ENCODE results near the gene ROBO1. TPM values are rescaled to one million over a fixed set of nuclear protein-coding genes. Genes with fewer than 3 reads are reported as not detected.

ROBO1 gene
- total RNA-seq, 1 donor from 2014 or later: 0.16 TPM

GRCh38 chr3:78621061-78621716 lies 1146.6 kb downstream of the ROBO1 start:
- H3K4me3 Mint-ChIP-seq: no peak overlapping the region
- no peak overlapping the region for H3K27ac Mint-ChIP-seq
- no peaks in the 10 kb centered on the region for H3K9me3 Mint-ChIP-seq
- no peaks in the 10 kb centered on the region for H3K36me3 Mint-ChIP-seq (ENCODE audit: low read depth)
- no peak for DNase-seq (ENCODE audit: low spot score)
- intact Hi-C loops (cut with micrococcal nuclease): no loop called here
- H3K27me3 Mint-ChIP-seq (ENCODE audit: insufficient read depth): no peaks in the 10 kb centered on the region
- H3K4me1 Mint-ChIP-seq (ENCODE audit: low read depth): no peaks in the 10 kb centered on the region

GRCh38 chr3:78614486-78614885 lies 1153.3 kb downstream of the ROBO1 start:
- H3K36me3 Mint-ChIP-seq (ENCODE audit: low read depth): no peaks in the 10 kb centered on the region

GRCh38 chr3:78613421-78613879 lies 1154.3 kb downstream of the ROBO1 start:
- Mint-ChIP-seq H3K9me3 (no peaks in the 10 kb centered on the region), H3K4me3 (no peak overlapping the region), H3K27me3 (ENCODE audit: insufficient read depth) (no peaks in the 10 kb centered on the region), H3K36me3 (ENCODE audit: low read depth) (no peaks in the 10 kb centered on the region), H3K4me1 (ENCODE audit: low read depth) (no peaks in the 10 kb centered on the region), H3K27ac (no peak overlapping the region)
- DNase-seq (ENCODE audit: low spot score): no peak
- intact Hi-C loops (cut with micrococcal nuclease): no loop called here

More at GRCh38 chr3:78614486-78614885, 1153.3 kb downstream of the ROBO1 start:
- intact Hi-C loops (cut with micrococcal nuclease): no loop called here
- no peaks in the 10 kb centered on the region for H3K4me1 Mint-ChIP-seq (ENCODE audit: low read depth)
- H3K4me3 Mint-ChIP-seq: no peak overlapping the region
- no peak overlapping the region for H3K27ac Mint-ChIP-seq
- no peaks in the 10 kb centered on the region for H3K27me3 Mint-ChIP-seq (ENCODE audit: insufficient read depth)
- DNase-seq (ENCODE audit: low spot score): no peak
- no peaks in the 10 kb centered on the region for H3K9me3 Mint-ChIP-seq

DNA sequence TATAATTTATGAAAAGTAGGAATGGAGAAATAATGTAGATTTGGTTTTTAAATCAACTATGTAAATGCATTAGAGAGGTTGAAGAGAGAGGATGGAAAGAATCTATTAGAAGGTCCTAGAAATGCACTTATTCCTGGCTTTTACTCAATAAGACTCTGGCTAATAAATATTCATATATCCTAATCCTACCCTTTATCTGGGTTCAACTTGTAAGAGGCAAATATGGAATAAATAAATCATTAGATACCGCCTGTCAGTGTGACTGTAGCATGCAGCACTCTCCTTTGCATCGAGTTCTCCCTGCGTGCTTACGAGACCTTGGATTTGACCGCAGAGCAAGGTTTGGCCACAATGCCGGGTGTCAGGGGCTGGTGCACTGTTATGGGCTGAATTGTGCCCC lies 1156.5 kb downstream of the ROBO1 start:
- H3K4me3 Mint-ChIP-seq: no peak overlapping the region
- no peak overlapping the region for H3K27ac Mint-ChIP-seq
- no peak for DNase-seq (ENCODE audit: low spot score)
- no peaks in the 10 kb centered on the region for H3K4me1 Mint-ChIP-seq (ENCODE audit: low read depth)
- H3K27me3 Mint-ChIP-seq (ENCODE audit: insufficient read depth): no peaks in the 10 kb centered on the region
- no peaks in the 10 kb centered on the region for H3K36me3 Mint-ChIP-seq (ENCODE audit: low read depth)
- no peaks in the 10 kb centered on the region for H3K9me3 Mint-ChIP-seq
- intact Hi-C loops (cut with micrococcal nuclease): no loop called here

DNA sequence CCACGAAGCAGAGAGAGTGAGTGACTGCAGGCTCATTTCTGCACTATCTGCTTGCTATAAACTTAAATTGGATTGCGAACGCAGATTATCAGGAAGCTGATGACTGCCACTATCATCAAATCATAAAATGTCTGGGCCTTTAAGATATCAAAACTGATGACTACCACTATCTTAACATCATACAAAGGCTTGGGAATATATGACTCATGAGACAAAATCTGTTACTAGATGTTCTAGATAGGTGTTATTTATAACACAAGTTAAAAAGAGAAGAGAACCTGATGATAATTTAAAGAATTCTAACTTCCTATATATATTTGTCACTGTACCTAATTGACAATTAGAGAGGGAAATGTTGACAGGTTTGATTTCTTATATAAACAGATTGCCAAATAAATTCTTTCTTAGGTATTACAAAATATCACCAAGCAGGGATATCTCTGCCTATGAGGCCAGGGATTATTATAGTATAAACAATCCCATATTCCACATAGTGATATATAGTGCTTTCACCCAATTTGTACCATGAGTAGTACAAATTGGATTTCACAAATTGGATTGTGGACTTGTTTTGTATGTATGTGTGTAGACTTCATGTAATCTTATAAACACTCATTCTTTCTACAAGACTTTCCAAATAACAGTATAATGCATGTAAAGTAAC lies 1157.2 kb downstream of the ROBO1 start:
- Mint-ChIP-seq H3K9me3 (no peaks in the 10 kb centered on the region), H3K36me3 (ENCODE audit: low read depth) (no peaks in the 10 kb centered on the region), H3K27ac (no peak overlapping the region), H3K4me3 (no peak overlapping the region), H3K4me1 (ENCODE audit: low read depth) (no peaks in the 10 kb centered on the region), H3K27me3 (ENCODE audit: insufficient read depth) (no peaks in the 10 kb centered on the region)
- intact Hi-C loops (cut with micrococcal nuclease): no loop called here
- no peak for DNase-seq (ENCODE audit: low spot score)

DNA sequence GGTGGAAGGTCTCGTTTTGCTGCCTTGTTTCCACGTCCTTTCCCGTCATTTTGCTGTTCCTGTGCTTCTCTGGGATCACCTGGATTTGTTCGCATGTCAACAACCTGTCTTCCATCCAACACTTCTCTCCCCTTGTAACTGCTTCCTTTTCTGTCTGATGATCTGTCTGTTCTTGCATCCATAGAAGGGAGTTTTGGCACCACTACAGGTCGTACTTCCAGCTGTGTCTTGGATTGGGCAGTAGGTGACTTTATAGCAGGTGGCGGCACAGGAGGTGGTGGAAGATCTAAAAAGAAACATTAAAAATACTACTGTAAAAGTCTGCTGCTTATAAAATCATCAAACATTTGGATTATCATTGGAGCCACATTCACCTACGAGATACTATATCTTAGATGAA lies 1161.0 kb downstream of the ROBO1 start:
- Mint-ChIP-seq H3K27me3 (ENCODE audit: insufficient read depth) (no peaks in the 10 kb centered on the region), H3K9me3 (no peaks in the 10 kb centered on the region), H3K4me3 (no peak overlapping the region), H3K27ac (no peak overlapping the region), H3K36me3 (ENCODE audit: low read depth) (no peaks in the 10 kb centered on the region), H3K4me1 (ENCODE audit: low read depth) (no peaks in the 10 kb centered on the region)
- no peak for DNase-seq (ENCODE audit: low spot score)
- intact Hi-C loops (cut with micrococcal nuclease): no loop called here

- H3K4me3 Mint-ChIP-seq: no peak overlapping the region
- no peak overlapping the region for H3K27ac Mint-ChIP-seq
- intact Hi-C loops (cut with micrococcal nuclease): no loop called here
- H3K27me3 Mint-ChIP-seq (ENCODE audit: insufficient read depth): no peaks in the 10 kb centered on the region
- no peaks in the 10 kb centered on the region for H3K4me1 Mint-ChIP-seq (ENCODE audit: low read depth)
- no peaks in the 10 kb centered on the region for H3K36me3 Mint-ChIP-seq (ENCODE audit: low read depth)
- DNase-seq (ENCODE audit: low spot score): no peak
- no peaks in the 10 kb centered on the region for H3K9me3 Mint-ChIP-seq
These were observed 1162.6 kb downstream of the ROBO1 start for GRCh38 chr3:78605178-78605577.

- intact Hi-C loops (cut with micrococcal nuclease): no loop called here
- no peak for DNase-seq (ENCODE audit: low spot score)
- H3K27me3 Mint-ChIP-seq (ENCODE audit: insufficient read depth): no peaks in the 10 kb centered on the region
- H3K9me3 Mint-ChIP-seq: no peaks in the 10 kb centered on the region
- no peaks in the 10 kb centered on the region for H3K4me1 Mint-ChIP-seq (ENCODE audit: low read depth)
- H3K36me3 Mint-ChIP-seq (ENCODE audit: low read depth): no peaks in the 10 kb centered on the region
- H3K27ac Mint-ChIP-seq: no peak overlapping the region
- H3K4me3 Mint-ChIP-seq: no peak overlapping the region
These were observed 1163.5 kb downstream of the ROBO1 start for GRCh38 chr3:78604341-78604740.

DNA sequence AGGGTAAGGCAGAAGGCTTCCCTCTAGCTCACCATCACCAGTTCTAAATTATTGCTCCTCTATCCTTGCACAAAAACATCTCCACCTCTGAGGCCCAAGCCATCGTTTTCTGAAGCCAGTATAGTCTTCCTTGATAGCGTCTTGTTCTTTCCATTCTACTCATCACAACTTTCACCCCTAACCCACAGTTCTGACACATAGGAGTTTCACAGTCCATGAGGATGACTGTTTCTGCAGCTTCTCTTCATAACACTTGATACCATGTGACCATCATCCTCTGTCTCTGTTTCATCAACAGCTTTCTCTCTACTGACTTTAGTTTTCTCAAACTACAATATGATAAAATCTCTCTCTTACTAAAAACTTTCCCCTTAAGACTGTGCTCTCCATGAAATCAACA lies 1166.5 kb downstream of the ROBO1 start:
- H3K4me3 Mint-ChIP-seq: no peak overlapping the region
- no peak for DNase-seq (ENCODE audit: low spot score)
- H3K27ac Mint-ChIP-seq: no peak overlapping the region
- no peaks in the 10 kb centered on the region for H3K4me1 Mint-ChIP-seq (ENCODE audit: low read depth)
- H3K36me3 Mint-ChIP-seq (ENCODE audit: low read depth): no peaks in the 10 kb centered on the region
- intact Hi-C loops (cut with micrococcal nuclease): no loop called here
- no peaks in the 10 kb centered on the region for H3K27me3 Mint-ChIP-seq (ENCODE audit: insufficient read depth)
- no peaks in the 10 kb centered on the region for H3K9me3 Mint-ChIP-seq

DNA sequence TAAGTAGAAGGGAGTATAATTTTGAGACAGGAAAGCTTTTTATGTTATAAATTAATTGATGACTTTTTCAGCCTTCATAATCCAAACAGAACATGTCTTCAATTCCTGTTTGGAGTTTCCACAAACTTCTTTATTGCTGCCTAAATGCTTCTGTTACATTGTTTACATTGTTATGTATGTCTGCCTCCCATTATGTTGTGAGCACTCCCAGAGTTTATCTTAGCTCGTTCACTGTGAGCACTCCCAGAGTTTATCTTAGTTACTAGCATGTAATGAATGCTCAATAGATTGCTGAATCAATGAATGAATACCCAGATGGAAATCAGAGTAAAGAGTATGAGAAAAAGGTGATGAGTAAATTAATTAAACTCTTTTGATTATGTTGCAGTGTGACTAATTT lies 1178.0 kb downstream of the ROBO1 start:
- H3K36me3 Mint-ChIP-seq (ENCODE audit: low read depth): no peaks in the 10 kb centered on the region
- peaks cover 7% of the 10 kb centered on the region for H3K9me3 Mint-ChIP-seq
- no peak overlapping the region for H3K4me3 Mint-ChIP-seq
- DNase-seq (ENCODE audit: low spot score): no peak
- H3K27me3 Mint-ChIP-seq (ENCODE audit: insufficient read depth): no peaks in the 10 kb centered on the region
- no peaks in the 10 kb centered on the region for H3K4me1 Mint-ChIP-seq (ENCODE audit: low read depth)
- intact Hi-C loops (cut with micrococcal nuclease): no loop called here
- no peak overlapping the region for H3K27ac Mint-ChIP-seq

- intact Hi-C loops (cut with micrococcal nuclease): no loop called here
- H3K9me3 Mint-ChIP-seq: peaks cover 9% of the 10 kb centered on the region
- H3K4me3 Mint-ChIP-seq: no peak overlapping the region
- no peaks in the 10 kb centered on the region for H3K27me3 Mint-ChIP-seq (ENCODE audit: insufficient read depth)
- H3K36me3 Mint-ChIP-seq (ENCODE audit: low read depth): no peaks in the 10 kb centered on the region
- no peaks in the 10 kb centered on the region for H3K4me1 Mint-ChIP-seq (ENCODE audit: low read depth)
- no peak for DNase-seq (ENCODE audit: low spot score)
- H3K27ac Mint-ChIP-seq: no peak overlapping the region
These were observed 1178.7 kb downstream of the ROBO1 start for GRCh38 chr3:78588906-78589621.

DNA sequence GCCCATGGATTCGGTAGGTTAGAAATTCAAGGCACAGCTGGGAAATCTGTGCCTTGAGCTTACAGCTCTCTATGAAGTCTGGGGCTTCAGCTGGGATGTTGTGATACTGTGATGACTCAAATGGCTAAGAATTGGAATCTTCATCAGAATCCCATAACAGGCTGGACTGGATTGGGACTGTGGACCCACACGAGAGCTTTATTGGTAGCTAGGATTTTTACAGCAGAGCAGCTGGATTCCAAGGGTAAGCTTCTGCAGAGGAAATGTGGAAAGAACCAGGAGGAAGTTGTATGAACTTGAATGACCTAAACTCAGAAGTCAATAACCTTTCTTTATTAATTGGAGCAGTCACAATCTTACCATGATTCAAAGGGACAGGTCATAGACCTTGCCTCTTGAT lies 1187.1 kb downstream of the ROBO1 start:
- Mint-ChIP-seq H3K27ac (no peak overlapping the region), H3K27me3 (ENCODE audit: insufficient read depth) (no peaks in the 10 kb centered on the region), H3K9me3 (peaks cover 6% of the 10 kb centered on the region), H3K36me3 (ENCODE audit: low read depth) (no peaks in the 10 kb centered on the region), H3K4me1 (ENCODE audit: low read depth) (no peaks in the 10 kb centered on the region), H3K4me3 (no peak overlapping the region)
- intact Hi-C loops (cut with micrococcal nuclease): no loop called here
- DNase-seq (ENCODE audit: low spot score): no peak

GRCh38 chr3:78571486-78571885 lies 1196.3 kb downstream of the ROBO1 start:
- Mint-ChIP-seq H3K4me1 (ENCODE audit: low read depth) (no peaks in the 10 kb centered on the region), H3K27ac (no peak overlapping the region), H3K4me3 (no peak overlapping the region), H3K27me3 (ENCODE audit: insufficient read depth) (no peaks in the 10 kb centered on the region), H3K9me3 (peaks cover 5% of the 10 kb centered on the region), H3K36me3 (ENCODE audit: low read depth) (no peaks in the 10 kb centered on the region)
- intact Hi-C loops (cut with micrococcal nuclease): no loop called here
- no peak for DNase-seq (ENCODE audit: low spot score)
